HG02798 (cell line): ENCODE measurements around the gene IFITM5.
"Not testable (repeated sequence)": the region's sequence is repeated elsewhere in the genome, so short reads cannot be mapped to it uniquely, and the experiment has no call there.

Experiments
- ATAC-seq: cut with Tn5 transposase; IDR thresholded peaks from one replicate; pipeline ENCODE4 v1.9.1; 2021; ENCODE audit warnings: mild to moderate bottlenecking; ENCODE audit not compliant: unreplicated experiment, poor library complexity

Gene IFITM5

DNA sequence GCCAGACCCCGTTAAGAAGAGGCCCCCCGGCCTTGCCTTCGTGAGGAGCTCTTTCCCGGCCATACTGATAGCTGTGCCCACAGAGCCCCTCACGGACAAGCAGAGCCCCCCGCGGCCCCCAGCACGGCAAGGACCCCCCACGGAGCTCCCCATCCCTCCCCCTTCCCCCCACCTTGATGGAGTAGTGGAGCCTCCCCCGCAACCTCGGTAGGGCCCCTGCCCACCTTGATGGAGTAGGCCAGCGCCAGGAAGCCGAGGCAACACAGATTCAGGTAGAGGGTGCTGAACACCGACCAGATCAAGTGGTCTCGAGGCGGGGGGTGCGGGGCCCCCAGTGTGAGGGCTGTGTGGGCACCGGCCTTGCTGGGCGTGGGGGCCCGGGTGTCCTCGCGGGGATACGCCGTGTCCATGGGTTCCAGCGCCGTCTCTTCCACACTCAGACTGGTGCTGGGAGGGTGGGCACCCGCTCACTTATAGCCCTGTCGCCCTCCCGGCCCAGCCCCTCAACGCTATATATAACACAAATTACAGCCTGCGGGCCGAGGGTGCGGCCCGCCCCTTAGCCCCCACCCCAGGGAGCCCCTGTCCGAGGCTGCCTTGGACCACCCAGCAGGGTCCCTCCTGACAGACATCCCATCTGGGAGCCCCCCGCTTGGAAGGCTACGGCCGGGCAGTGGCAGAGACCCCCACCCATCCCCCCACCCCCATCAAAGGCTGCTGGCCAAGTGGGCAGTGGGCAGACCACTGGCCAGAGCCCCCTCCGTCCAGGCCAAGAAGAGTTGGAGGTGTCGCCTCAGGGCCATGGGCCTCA is at the start of gene IFITM5:
IFITM5 (minus strand) TSS at position 446 of the 811 bp plus-strand sequence; CDS start at position 410, 36 bp downstream.
- ATAC-seq: no peak

DNA sequence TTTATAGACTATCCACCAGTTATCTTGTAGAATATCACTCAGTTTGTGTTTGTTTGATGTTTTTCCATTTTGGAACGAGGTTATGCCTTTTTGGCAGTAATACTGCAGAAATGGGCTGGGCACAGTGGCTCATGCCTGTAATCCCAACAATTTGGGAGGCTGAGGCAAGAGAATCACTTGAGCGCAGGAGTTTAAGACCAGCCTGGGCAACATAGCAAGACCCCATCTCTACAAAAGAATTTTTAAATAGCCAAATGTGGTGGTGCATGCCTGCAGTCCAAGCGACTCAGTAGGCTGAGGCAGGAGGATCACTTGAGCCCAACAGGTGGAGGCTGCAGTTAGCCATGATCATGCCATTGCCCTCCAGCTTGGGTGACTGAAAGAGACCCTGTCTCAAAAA is 47.2 kb upstream of the IFITM5 start:
- ATAC-seq: no peak

DNA sequence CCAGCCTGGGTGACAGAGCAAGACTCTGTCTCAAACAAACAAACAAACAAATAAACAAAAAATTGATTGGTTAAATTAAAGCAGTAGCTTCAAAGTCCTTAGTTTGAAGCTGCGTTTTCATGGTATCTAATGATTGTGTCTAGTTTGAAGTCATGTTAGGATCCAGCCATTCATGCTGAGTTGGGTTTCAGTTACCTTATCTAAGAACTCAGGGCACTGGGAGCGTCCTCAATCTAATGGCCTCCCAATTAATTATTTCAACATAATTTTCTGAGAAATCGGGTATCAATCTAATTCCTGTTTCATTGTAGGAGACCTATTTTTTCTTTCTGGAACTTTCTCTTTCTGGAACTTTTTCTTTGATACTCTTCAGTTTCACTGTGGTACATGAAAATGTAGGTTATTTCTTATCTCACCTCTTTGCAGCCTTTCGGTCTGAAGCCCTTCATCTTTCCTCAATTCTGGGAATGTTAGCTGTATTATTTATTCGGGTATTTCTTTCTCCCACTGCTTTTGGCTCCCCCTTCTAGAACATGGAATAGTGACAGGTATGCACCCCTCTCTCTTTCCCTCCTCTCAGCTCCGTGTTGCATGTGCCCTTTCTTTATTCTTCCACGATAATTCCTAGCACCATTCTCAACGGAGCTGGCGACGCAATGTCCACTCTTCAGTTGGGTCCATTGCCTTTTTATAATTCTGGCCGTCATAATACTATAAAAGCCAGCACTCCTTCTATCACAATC is 45.7 kb upstream of the IFITM5 start:
- ATAC-seq: no peak

DNA sequence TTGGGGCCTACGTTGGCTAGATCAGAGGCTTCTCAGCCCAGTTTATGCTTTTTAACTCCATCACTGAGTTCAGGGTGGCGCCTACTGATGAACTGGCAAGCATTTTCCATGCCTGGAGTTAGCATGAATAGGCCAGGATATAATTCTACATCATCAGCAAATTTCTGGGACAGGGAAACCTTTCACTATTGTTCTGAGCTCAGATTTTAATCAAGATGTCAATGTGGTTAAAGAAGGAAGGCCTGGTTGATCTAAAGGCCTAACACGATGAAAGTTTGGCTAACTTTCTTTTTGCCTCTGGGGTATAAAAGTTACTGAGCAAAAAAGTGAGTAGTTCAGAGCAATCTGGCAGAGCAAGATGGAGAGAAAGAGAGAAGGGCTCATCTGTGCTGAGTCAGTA is 43.0 kb upstream of the IFITM5 start:
- no peak for ATAC-seq

DNA sequence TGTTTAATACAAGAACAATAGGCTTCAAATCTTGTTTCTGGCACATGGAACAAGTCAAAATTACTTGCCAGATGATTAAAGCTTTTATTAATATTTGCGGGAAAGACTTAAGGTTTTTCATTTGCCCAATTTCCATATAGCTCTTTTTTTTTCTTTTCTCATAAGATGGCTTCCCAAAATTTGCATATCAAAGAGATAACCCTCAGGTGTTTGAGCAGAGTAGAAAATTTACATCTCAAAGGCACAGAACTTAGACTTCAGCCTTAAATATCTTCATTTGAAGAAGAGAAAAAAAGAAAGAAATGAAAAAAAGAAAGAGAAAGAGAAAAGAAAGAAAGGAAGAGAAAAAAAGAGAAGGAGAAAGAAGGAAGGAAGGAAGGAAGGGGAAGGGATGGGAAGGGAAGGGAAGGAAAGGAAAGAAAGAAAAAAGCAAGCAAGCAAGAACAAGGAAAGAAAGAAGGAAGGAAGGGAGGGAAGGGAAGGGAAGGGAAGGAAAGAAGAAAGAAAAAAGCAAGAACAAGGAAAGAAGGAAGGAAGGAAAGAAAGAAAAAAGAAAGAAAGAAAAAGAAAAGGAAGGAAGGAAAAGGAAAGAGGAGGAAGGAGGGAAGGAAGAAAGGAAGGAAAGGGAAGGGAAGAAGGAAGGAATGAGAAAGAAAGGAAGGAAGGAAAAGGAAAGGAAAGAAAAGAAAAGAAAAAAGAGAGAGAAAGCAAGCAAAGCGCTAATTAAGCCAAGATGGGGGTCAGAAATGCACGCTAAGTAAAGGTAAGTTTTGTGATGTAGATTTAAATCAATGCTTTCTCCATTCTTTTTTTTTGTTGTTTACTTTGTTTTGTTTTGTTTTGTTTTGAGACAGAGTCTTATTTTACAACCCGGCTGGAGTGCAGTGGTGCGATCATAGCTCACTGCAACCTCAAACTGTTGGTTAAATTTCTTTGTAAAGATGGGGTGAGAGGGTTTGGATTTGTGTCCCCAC is 41.5 kb upstream of the IFITM5 start:
- no peak for ATAC-seq

DNA sequence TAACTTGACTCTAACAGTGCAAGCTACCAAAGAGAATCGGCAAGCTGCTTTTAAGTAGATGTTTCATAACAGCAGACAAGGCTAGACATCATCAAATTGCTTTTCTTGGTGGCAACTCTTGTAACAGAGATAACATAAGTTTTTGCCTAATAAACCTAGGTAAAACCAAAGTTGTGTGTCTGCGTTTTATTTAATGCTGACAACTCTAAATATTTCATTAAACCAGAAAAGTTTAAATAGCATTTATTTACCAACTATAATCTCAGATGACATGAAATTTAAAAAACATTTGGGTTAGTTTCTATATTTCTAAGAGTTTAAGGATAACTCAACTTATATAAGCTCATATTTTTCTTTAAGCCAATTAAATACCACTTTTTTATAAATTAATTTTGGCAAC is 40.6 kb upstream of the IFITM5 start:
- no peak for ATAC-seq

DNA sequence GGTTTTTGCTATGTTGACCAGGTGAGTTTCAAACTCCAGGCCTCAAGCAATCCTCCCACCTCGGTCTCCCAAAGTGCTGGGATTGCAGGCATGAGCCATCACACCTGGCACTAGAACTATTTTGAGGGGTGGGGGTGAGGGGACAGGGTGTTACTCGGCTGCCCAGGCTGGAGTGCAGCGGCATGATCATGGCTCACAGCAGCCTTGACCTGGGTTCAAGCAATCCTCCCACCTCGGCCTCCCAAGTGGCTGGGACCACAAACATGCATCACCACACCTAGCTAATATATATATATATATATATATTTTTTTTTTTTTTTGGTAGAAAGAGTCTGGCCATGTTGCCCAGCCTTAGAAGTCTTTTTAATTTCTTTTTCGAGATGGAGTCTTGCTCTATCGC is 38.4 kb upstream of the IFITM5 start:
- no peak for ATAC-seq

DNA sequence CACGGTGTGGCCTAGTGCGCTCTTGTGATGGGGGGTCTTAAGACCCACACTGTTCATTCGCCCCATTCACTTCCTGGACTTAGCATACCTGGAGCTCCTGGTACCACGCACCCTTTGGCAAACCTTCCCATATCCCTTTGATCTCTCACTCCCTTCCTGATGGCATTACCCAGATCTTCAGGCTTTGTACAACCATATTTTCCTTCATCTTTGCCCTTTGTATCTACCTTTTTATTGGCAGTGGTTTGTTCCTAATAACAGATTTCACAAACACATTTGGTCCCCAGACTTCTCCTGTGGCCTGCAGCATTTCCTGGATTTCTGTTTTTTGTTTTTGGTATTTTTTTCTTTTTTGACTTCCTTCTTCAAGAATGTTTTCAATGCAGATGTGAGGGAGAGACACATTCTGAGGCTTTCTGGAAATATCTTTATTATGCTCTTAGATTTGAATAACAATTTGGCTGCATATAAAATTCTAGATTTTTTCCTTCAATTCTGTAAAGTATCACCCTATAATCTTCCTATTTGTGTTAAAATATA is 37.4 kb upstream of the IFITM5 start:
- no peak for ATAC-seq

DNA sequence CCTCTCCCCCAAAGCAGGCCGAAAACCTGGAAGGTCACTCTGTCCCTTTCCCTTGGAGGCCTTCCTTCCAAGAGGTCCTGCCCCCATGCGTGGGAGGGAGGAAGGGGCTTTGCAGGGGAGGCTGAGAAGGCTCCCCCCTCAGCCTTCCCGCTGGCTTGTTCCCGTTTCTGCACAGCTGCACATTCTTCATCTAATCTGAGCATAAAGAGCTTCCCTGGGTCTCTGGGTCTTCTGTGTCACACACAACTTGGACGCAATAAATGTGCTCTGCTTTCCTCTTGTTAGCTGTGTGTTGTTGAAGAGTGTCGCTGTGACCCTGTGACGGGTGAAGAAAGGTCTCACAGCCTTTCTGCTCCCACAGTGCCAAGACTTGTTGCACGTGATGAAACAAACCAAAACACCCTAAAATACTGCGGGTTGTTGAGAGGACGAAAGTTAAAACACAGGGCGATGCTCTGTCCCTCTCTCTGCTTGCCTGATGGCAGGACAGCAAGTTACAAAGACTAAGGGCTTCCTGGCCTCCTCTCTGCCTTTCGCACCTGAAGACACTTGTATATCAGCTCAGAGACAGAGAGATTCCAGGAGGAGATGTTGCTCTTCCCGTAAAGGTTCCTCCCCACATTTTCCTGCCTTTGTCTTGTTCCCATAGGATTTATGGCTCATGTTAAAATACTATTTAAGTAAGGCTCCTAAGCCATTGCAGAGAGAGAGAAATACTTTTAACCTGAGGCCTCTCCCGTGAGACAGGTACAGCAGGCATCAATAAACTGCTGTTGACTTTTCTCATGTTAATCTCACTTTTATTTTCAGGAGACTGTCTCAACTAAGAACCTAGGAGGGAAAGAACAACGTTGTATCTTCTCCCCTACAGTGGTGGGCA is 36.7 kb upstream of the IFITM5 start:
- no peak for ATAC-seq

DNA sequence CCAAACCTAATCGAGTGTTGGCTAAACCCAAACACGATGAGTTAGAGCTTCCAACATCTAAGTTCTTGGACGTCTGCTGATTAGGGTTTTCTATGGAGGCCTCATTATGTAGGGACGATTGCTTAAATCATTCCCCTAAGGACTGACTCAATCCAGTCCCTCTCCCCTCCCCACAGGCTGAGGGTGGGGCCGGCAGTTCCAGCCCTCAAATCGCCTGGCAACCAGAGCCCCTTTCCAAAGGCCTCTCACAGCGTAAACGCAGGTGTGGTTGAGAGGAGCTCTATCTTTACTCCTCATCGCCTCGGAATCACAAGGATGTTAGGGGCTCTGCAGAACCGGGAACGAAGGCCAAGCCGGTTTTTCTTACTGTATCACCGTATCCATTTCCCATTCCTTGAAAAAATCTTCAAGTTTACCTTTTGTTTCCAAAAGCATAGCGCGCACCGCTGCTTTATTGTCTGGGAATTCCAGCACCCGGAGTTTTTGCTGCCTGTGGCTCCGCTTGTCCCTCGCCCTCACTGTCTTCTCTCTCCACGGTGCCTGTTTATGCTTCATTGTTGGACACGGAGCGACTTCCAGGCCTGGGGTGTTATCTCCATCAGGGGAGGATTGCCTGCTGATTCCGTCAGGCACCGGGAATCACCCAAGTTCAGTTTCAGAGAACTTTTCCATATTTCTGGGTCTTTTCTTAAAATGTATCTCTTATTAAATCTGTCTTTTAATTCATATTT is 35.1 kb upstream of the IFITM5 start:
- no peak for ATAC-seq

DNA sequence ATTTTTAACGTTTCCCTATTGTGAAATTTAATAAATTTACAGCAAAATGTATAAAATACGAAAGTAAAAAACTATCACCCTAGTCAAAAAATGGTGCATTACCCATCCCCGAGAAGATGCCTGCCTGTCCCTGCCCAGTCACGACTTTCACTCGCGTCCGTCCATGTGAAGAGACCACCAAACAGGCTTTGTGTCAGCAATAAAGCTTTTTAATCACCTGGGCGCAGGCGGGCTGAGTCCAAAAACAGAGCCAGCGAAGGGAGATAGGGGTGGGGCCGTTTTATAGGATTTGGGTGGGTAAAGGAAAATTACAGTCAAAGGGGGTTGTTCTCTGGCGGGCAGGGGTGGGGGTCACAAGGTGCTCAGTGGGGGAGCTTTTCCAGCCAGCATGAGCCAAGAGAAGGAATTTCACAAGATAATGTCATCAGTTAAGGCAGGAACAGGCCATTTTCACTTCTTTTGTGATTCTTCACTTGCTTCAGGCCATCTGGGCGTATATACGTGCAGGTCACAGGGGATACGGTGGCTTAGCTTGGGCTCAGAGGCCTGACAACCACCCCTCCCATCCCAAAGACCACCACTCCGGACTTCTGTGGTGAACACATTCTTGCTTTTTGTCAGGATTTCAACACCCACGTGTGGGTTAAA is 34.4 kb upstream of the IFITM5 start:
- not testable (repeated sequence) for ATAC-seq

DNA sequence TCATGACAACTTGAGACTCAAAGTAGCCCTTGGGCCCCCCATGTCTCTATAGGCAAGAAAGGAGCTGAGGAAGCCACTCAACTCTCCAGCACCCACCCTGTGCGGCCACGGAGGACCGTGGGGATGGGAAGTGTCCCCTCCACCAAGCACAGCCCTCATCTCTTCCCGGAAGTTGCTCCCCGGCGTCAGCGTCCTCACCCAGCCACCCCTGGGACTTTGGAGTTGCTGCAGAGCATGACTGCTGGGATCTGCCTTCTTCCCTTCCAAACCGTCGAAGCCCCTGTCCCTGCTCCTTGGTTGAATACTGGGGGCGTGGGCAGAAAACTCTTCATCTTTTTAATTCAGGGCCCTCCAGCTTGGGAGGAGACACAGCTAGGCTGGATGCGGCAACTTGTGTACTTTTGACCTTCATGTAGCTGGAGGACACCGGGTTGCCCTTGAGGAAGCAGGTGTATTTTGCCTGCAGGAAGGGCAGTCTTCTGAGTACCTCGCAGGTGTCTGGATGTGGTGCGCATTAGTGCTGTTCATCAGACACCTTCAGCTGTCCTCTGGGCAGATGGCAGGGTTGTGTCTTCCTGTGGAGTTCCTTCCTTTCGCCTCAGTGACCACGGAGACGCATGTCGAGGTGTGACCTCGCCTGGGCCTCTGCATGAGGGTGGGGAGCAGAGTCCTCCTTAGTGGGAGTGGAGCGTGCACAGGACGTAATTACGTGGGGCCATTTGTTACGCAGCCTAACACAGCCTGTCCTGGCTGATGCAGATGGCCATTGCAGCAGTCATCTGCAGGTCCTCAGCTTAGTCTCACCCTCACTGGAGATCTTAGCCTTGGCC is 33.5 kb upstream of the IFITM5 start:
- no peak for ATAC-seq

DNA sequence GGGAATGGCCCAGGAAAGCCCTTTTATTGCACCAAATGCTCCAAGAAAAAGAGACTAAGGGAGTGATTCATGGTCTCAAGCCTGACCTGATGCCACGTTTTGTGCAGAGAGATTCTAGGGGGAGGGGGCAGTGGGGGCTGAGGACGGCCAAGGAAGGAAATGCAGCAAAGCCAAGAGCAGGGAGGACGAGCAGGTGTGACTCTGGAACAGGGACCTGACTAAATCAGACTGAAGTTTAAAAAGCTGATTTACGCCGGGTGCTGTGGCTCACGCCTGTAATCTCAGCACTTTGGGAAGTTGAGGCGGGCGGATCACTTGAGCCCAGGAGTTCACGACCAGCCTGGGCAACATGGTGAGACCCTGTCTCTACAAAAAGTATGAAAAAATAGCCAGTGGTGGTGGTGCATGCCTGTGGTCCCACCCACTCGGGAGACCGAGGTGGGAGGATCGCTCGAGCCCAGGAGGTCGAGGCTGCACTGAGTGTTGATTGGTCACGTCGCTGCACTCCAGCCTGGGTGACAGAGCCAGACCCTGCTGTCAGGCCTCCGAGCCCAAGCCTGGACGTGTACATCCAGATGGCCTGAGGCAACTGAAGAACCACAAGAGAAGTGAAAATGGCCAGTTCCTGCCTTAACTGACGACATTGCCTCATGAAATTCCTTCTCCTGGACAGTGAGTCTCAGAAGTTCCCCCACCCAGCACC is 32.2 kb upstream of the IFITM5 start:
- ATAC-seq: no peak

DNA sequence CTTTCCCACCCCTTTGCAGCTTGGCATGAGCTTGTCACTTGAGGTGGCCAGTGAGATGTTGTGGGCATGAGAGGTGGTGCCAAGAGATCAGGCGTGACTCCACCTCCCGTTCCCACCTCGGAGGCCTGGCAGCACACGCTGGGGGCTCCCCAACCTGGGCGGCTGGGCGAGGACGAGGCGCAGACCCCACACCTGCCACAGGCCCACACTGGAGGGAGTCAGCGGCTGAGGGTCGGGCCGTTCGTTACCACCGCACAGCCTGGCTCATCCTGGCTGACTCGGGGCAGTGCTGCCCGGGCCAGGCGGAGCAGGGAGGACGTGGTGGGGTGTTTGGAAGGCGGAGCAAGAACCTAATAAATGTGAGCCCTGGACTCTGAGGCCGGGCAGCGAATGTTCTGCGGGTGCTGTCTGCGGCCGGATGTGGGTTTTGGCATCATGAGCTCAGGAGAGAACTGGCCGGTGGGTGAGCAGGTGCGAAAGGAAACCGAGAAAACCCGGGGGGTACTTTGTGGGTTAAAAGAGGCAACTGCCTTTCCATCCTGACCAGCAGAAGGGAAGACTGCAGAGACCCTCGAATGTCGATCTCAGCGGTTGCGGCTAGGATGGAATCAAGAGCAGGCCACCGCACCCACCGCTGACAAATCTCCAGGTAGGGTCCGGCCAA is 31.5 kb upstream of the IFITM5 start:
- ATAC-seq: no peak

DNA sequence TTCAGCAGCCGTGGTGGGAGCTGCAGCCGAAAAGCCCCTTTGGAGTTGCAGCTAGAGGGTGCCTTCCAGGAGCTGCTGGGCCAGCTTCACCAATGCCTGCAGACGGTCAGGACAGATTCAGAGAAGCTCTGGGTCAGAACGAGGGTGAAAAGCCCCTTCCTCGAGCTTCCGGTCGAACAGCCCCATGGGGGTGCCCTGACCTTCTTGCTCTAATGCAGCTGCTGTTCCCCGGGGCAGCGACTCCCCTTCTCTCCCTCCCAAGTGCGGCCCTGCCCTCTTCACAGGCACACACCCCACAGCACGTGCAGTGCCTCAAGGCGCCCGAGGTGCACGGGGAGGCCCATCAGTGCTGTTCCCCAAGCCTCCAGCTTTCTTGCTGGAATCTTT is 31.0 kb upstream of the IFITM5 start:
- no peak for ATAC-seq

DNA sequence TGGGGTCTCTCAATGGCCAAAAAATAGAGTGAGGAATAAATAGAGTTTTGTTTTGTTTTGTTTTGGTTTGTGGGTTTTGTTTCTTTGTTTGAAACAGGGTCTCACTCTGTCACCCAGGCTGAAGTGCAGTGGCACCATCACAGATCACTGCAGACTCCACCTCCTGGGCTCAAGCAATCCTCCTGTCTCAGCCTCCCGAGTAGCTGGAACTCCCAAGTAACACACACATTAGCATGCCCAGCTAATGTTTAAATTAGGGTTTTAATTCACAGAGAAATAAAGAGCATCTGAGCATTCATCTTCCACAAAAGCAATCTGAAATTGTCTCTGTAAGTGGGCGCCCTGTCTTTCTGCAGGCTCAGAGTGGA is 30.5 kb upstream of the IFITM5 start:
- no peak for ATAC-seq
